Nephron progenitor cell (in vitro differentiated cells): ENCODE results near the gene C1QTNF5.

Source experiments
- DNase-seq: peaks from one replicate; pipeline ENCODE4 v3.0.0; 2021
- H3K27ac Mint-ChIP-seq: 2 replicates; pipeline ENCODE4 v1.8.0; 2021; ENCODE audit warnings: mild to moderate bottlenecking, moderate library complexity, mixed read lengths
- H3K27me3 Mint-ChIP-seq: 2 replicates; pipeline ENCODE4 v1.8.0; 2021; ENCODE audit warnings: mild to moderate bottlenecking, low read depth, mixed read lengths; ENCODE audit not compliant: poor library complexity
- H3K36me3 Mint-ChIP-seq: 2 replicates; pipeline ENCODE4 v1.8.0; 2021; ENCODE audit warnings: low read depth, mixed read lengths
- H3K4me1 Mint-ChIP-seq: 2 replicates; pipeline ENCODE4 v1.8.0; 2021; ENCODE audit warnings: mixed read lengths
- H3K4me3 Mint-ChIP-seq: 2 replicates; pipeline ENCODE4 v1.8.0; 2021; ENCODE audit warnings: mild to moderate bottlenecking, moderate library complexity, mixed read lengths
- H3K9me3 Mint-ChIP-seq: 2 replicates; pipeline ENCODE4 v1.8.0; 2021; ENCODE audit warnings: mild to moderate bottlenecking, moderate library complexity, mixed read lengths
- CTCF ChIP-seq: fragments of 200-600 bp; sonication (generic); IDR thresholded peaks from 2 replicates; pipeline ENCODE4 v1.5.0; 2021; ENCODE audit warnings: antibody characterized with exemption

Gene C1QTNF5

DNA sequence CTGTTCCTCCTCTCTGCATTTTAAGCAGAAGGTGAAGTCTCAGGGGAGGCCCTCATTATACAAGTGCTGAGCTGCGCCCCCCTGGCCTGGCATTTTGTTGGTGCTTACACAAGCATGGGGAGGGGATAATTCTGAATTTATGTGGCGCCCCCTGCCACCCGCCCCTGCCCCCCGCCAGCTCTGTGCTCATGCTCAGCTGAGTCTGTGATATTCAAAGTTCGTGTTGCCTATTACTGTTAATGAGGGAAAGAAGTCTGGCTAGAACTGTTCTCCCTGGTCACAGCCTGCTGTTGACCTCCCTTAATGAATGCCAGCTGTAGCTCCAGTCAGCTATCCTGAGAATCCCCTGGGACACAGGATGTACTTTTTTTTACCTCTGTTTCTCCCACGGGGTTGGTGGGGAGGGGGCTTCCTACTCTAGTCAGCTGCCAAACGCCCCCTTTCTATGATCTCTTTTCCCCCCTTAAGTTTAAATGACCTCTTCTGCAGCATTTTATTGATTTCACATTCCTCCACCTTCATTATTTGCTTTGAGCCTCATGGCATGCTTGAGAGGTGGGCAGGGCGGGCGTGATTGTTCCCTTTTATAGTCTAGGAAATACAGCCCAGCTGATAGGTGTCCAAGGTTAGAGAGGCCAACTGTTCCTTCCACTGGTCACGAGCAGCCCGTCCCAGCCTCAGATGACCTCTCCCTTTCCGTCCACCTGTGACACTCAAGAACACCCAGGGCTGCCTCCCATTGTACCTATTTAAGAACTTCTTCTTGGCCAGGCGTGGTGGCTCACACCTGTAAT is 28.6 kb upstream of the C1QTNF5 start:
- DNase-seq = no peak
- Mint-ChIP-seq H3K4me3 (no peak overlapping the region), H3K9me3 (peaks cover 3% of the 10 kb centered on the region), H3K27ac (no peak overlapping the region), H3K27me3 (peaks cover 36% of the 10 kb centered on the region), H3K4me1 (peaks cover 86% of the 10 kb centered on the region), H3K36me3 (no peaks in the 10 kb centered on the region)
- no peak for TF ChIP-seq CTCF

- Mint-ChIP-seq H3K4me1 (peaks cover 79% of the 10 kb centered on the region), H3K36me3 (no peaks in the 10 kb centered on the region), H3K4me3 (no peak overlapping the region), H3K9me3 (peaks cover 3% of the 10 kb centered on the region), H3K27ac (no peak overlapping the region), H3K27me3 (peaks cover 30% of the 10 kb centered on the region)
- no peak for TF ChIP-seq CTCF
- no peak for DNase-seq
These were observed 27.7 kb upstream of the C1QTNF5 start for GRCh38 chr11:119368121-119369034.

DNA sequence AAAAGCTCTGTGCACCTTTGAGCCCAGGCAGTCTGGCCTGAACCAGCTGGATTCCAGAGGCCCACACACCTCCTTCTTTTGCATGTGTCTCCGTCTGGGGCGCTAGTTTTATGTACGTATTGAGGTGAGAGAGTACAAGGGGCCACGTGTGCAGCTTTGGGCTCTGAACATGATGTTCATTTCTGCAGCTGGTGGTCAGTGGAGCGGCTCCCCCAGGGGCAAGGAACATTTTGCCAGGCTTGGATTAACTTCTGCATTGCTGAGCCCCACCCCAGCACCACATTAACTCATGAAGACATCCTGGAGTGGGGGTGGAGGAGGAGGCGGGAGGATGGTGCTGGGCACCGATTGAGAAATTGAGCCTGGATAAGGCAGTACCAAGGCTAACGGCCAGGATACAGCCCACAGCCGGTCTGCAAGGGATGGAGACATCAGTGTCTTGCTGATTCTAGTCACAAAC is 27.0 kb upstream of the C1QTNF5 start:
- peaks cover 82% of the 10 kb centered on the region for H3K4me1 Mint-ChIP-seq
- no peak overlapping the region for H3K4me3 Mint-ChIP-seq
- H3K36me3 Mint-ChIP-seq = no peaks in the 10 kb centered on the region
- TF ChIP-seq CTCF = no peak
- H3K27ac Mint-ChIP-seq = no peak overlapping the region
- no peak for DNase-seq
- peaks cover 37% of the 10 kb centered on the region for H3K27me3 Mint-ChIP-seq
- H3K9me3 Mint-ChIP-seq = peaks cover 3% of the 10 kb centered on the region

GRCh38 chr11:119366690-119367620 is 26.3 kb upstream of the C1QTNF5 start:
- Mint-ChIP-seq H3K36me3 (no peaks in the 10 kb centered on the region), H3K4me3 (no peak overlapping the region), H3K4me1 (peaks cover 82% of the 10 kb centered on the region), H3K27ac (no peak overlapping the region), H3K9me3 (peaks cover 3% of the 10 kb centered on the region), H3K27me3 (peaks cover 38% of the 10 kb centered on the region)
- no peak for DNase-seq
- no peak for TF ChIP-seq CTCF

DNA sequence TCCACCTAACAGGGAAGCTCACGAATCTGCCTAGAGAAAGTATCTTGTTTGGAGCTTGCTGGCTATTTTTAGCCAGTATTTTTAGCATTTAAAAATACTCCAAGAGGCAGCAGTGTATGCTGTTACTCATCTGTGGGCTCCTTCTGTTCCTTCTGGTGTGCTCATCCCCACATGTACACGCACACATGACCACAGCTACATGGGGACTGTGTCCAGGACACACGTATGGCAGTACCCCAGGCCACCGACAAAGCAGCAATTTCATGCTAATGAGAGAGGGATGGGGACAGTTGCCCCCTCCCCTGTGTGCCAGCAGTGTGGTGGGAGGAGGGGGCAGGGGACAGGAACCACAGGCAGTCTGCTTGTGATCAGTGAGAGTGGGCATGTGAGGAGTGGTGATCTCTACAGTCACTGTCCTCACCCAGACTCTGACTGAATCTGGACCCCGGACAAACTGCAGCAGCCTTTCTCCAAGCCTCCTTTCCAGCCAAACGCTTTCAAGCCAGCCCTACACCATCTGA is 24.4 kb upstream of the C1QTNF5 start:
- no peak for DNase-seq
- H3K27ac Mint-ChIP-seq = no peak overlapping the region
- H3K4me1 Mint-ChIP-seq = peaks cover 78% of the 10 kb centered on the region

More for the DNA sequence above, 24.4 kb upstream of the C1QTNF5 start:
- peaks cover 3% of the 10 kb centered on the region for H3K9me3 Mint-ChIP-seq
- H3K27me3 Mint-ChIP-seq = peaks cover 37% of the 10 kb centered on the region
- TF ChIP-seq CTCF = no peak
- peak overlapping the region; percentile 76 for H3K4me3 Mint-ChIP-seq
- no peaks in the 10 kb centered on the region for H3K36me3 Mint-ChIP-seq
